GM10266 (cell line): ENCODE measurements around the gene TNNI3K.

Experiments used
- DNase-seq: peaks from one replicate; pipeline ENCODE4 v3.0.0; 2012; ENCODE audit errors: extremely low spot score
- TF ChIP-seq, protein P1 (sequence below): IDR thresholded peaks from 2 replicates; pipeline ENCODE4 v1.5.1; 2012; ENCODE audit warnings: mild to moderate bottlenecking, low read depth; ENCODE audit not compliant: control insufficient read depth, insufficient read depth; ENCODE audit errors: missing control alignments

Gene TNNI3K

DNA sequence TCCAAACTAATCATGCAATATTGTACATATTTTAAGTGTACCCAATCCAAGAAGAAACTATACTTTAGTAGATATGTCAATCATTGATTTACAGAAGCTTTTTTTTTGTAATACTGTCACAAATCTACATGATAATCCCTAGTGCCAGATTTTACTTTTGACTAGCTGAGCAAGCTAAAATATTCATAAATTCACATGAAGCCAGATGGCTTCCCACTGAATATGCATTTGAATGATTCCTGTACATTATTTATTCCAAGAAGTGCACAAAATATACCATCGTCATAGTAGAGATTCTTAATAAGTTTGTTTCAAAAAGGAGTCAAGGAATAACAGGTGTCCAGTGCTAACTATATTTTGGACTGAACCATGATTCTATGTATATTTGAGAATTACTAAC, 20.0 kb upstream of the TNNI3K start:
- TF ChIP-seq, protein P1, sequence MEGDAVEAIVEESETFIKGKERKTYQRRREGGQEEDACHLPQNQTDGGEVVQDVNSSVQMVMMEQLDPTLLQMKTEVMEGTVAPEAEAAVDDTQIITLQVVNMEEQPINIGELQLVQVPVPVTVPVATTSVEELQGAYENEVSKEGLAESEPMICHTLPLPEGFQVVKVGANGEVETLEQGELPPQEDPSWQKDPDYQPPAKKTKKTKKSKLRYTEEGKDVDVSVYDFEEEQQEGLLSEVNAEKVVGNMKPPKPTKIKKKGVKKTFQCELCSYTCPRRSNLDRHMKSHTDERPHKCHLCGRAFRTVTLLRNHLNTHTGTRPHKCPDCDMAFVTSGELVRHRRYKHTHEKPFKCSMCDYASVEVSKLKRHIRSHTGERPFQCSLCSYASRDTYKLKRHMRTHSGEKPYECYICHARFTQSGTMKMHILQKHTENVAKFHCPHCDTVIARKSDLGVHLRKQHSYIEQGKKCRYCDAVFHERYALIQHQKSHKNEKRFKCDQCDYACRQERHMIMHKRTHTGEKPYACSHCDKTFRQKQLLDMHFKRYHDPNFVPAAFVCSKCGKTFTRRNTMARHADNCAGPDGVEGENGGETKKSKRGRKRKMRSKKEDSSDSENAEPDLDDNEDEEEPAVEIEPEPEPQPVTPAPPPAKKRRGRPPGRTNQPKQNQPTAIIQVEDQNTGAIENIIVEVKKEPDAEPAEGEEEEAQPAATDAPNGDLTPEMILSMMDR: no peak
- no peak for DNase-seq

DNA sequence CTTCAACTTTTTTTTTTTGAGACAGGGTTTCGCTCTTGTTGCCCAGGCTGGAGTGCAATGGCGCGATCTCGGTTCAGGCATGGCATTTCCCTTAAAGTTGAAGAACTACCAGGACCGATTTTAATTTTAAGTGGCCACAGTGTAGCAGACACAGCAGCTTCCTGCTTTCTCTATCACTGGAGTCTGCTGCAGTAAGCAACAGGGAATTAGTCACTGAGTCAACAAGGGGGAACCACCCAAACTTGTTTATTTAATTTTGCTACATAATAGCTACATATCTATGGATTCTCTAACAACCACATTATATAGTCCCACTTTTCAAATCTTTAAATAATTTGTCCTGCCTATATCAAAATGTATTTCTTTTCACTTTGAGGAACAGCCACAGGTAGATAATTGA, 12.5 kb upstream of the TNNI3K start:
- TF ChIP-seq, protein P1: no peak
- DNase-seq: no peak

DNA sequence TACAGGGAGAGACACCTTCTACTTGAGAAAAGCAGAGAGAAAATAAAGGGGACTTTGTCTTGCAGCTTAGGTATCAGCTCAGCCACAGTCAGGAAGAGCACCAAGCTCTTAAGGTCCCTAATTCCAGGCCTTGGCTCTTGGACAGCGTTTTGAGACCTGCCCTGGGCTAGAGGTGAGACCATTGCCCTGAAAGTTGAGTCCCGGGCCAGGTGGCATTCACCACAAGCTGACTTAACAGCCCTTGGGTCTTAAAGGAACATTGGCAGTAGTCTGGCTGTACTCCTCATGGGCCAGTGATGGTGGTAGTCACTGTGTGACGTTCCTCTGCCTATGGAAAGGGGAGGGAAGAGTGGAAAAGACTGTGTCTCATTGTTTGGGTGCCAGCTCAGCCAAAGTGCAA, 11.7 kb upstream of the TNNI3K start:
- no peak for DNase-seq

DNA sequence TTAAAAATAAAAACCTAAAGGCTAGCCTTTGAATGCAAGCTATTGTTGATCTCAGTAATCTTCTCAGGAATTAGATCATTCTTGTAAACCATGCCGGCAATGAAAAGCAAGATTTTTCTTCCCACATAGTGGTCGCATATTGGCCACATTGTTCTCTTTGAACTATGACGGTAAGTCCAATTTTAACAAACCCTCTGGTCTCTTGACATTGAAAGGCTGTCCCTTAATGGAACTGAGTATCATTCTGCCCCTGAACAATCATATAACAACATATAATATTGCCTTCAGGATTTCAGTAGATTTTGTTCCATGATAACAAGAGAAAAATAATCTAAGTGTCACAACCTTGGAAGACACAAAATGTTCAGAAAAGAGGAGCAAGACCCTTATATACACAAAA, 1.3 kb downstream of the TNNI3K start:
- TF ChIP-seq, protein P1: no peak
- DNase-seq: no peak

More for the DNA sequence above, 11.7 kb upstream of the TNNI3K start:
- TF ChIP-seq, protein P1: no peak

DNA sequence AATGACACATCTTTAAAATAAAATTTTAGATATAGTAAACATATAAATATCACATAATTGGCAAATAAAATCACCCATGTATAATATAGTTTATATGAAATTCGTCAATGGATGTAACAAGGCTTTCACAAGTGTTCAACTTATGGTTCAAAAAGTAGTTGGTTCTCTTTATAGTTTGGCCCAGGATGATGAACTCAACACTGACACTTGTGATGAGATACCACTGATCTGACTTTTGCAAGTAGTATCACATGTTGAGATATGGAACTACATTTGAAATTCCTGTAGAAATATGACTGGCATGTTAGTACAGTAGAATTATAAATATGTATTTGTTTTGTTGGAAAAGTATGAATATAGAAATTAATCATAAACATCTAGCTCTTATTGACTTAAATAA, 1.8 kb downstream of the TNNI3K start:
- DNase-seq: no peak
- TF ChIP-seq, protein P1: no peak

DNA sequence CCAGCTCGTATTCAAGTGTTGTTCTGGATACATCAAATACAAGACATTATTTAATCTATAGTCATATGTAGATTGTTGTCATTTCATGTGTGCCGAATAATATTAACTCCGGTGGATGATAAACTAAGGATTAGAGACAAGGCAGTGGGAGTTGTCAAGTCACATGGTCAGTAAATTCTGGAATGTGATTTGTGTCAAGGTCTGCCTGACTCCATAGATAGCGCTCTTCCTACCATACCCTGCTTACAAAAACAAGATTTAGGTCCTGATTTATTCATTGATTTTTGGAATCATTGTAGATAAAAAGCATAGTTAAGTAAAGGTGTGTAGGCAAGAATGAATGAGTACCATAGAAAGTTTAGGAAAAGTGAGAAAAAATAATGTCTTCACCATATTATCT, 2.6 kb downstream of the TNNI3K start:
- DNase-seq: no peak
- TF ChIP-seq, protein P1: no peak

DNA sequence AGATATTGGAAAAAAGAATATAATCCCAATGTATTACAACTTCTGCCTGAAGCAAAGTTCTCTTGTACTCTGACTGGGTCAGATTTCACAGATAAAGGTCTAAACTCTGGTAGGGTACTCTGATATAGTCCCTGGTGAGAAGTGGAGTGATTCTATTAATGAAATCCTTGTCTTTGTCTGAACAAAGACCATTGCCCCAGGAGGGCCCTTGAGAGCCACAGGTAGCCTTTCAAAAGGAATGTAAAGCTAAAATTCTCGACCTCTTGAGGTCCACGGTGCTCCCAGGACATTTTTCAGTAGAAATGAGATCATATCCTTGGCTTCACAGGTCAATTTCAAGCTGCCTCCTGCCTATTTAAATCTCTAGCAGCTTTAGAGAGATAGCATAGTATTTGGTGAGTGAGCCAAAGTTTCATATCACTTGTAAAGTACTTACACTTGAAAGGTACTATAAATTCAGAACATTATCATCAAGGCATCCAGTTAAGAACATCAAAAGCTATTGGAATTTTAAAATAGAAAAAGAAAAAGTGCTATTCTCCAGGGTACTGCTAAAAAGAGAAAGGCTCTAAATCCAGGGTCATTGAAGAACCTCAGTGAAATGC, 10.1 kb downstream of the TNNI3K start:
- no peak for DNase-seq
- TF ChIP-seq, protein P1: no peak
